ENCODE measurements around the gene ZNF358. TPM values are rescaled to one million over a fixed set of nuclear protein-coding genes. Genes with fewer than 3 reads are reported as not detected.

The ZNF358 gene
- polyA plus RNA-seq, 1 experiment: 43.9 TPM

- no peaks in the 10 kb centered on the region for H3K27me3 ChIP-seq (ENCODE audit: control insufficient read depth, insufficient read depth, low read length)
- POLR2A ChIA-PET: no interaction called here
These were observed 45.4 kb downstream of the ZNF358 start for GRCh38 chr19:7561325-7561724.

GRCh38 chr19:7562646-7563393, 46.9 kb downstream of the ZNF358 start:
- DNase-seq (ENCODE audit: low read depth): no peak
- Histone ChIP-seq H3K4me3 (ENCODE audit: low read depth, low read length) (no peak overlapping the region), H3K27me3 (ENCODE audit: control insufficient read depth, insufficient read depth, low read length) (no peaks in the 10 kb centered on the region), H3K36me3 (ENCODE audit: control insufficient read depth, insufficient read depth, low read length) (peaks cover 12% of the 10 kb centered on the region)
- TF ChIP-seq CTCF (IDR thresholded peaks at IDR 0.05; ENCODE audit: insufficient read depth, low read depth, low read length): no peak
- CTCF ChIA-PET: no interaction called here
- POLR2A ChIA-PET: interaction anchor here (0.6 kb wide), 1 partner anchor 7 kb away, joined by 3 read pairs; no protein-coding TSS in a partner anchor

More at GRCh38 chr19:7561325-7561724, 45.4 kb downstream of the ZNF358 start:
- DNase-seq (ENCODE audit: low read depth): no peak
- no peak overlapping the region for H3K4me3 ChIP-seq (ENCODE audit: low read depth, low read length)
- no peak for TF ChIP-seq CTCF (IDR thresholded peaks at IDR 0.05; ENCODE audit: insufficient read depth, low read depth, low read length)
- CTCF ChIA-PET: no interaction called here
- H3K36me3 ChIP-seq (ENCODE audit: control insufficient read depth, insufficient read depth, low read length): peaks cover 21% of the 10 kb centered on the region

DNA sequence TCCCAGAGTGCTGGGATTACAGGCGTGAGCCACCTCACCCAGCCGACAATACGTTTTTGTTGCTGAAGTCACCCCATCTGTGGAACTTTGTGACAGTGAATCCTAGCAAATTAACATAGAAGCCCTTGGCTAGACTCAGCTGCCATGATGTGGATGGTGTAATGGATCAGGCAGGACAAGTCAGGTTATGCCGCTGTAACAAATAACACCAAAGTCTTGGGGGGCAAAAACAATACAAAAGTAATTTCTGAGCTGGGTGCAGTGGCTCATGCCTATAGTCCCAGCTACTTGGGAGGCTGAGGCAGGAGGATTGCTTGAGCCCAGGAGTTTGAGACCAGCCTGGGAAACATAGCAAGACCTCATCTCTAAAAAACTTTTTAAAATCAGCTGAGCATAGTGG, 49.0 kb downstream of the ZNF358 start:
- peaks cover 5% of the 10 kb centered on the region for H3K36me3 ChIP-seq (ENCODE audit: control insufficient read depth, insufficient read depth, low read length)
- H3K27me3 ChIP-seq (ENCODE audit: control insufficient read depth, insufficient read depth, low read length): no peaks in the 10 kb centered on the region
- ChIA-PET CTCF (interaction anchor here (1.6 to 3.2 kb wide), 4 partner anchors 116 to 235 kb away, joined by 6 to 20 read pairs (median 12); partner anchors contain the start of gene TRAPPC5), POLR2A (no interaction called here)
- no peak overlapping the region for H3K4me3 ChIP-seq (ENCODE audit: low read depth, low read length)
- no peak for DNase-seq (ENCODE audit: low read depth)
- no peak for TF ChIP-seq CTCF (IDR thresholded peaks at IDR 0.05; ENCODE audit: insufficient read depth, low read depth, low read length)

GRCh38 chr19:7565332-7565731, 49.4 kb downstream of the ZNF358 start:
- ChIA-PET POLR2A (no interaction called here), CTCF (interaction anchor here (2.8 to 3.2 kb wide), 3 partner anchors 115 to 234 kb away, joined by 12 to 20 read pairs (median 13); partner anchors contain the start of gene TRAPPC5)
- DNase-seq (ENCODE audit: low read depth): no peak
- Histone ChIP-seq H3K4me3 (ENCODE audit: low read depth, low read length) (no peak overlapping the region), H3K27me3 (ENCODE audit: control insufficient read depth, insufficient read depth, low read length) (no peaks in the 10 kb centered on the region), H3K36me3 (ENCODE audit: control insufficient read depth, insufficient read depth, low read length) (peaks cover 4% of the 10 kb centered on the region)
- no peak for TF ChIP-seq CTCF (IDR thresholded peaks at IDR 0.05; ENCODE audit: insufficient read depth, low read depth, low read length)

Small RNA genes lying within 50 kb of the gene (small RNA-seq; reads per million reads assigned to genes)
- not detected for gene AC008878.2 (ENCODE audit: insufficient read length, low read depth, low replicate concordance)

Other genes with a start within 250 kb of the ZNF358 start
- gene INSR, start 221.7 kb upstream of the ZNF358 start, polyA plus RNA-seq (2011; rRNA removed): 4.1 and 5.7 TPM in 2 replicates
- 8.6 and 12.7 TPM in 2 replicates for gene ARHGEF18, start 167.2 kb upstream of the ZNF358 start, polyA plus RNA-seq (2011; rRNA removed)
- 1.9 and 3.8 TPM in 2 replicates for gene PEX11G, start 27.1 kb upstream of the ZNF358 start, polyA plus RNA-seq (2011; rRNA removed)
- 24.6 and 50.6 TPM in 2 replicates for gene MCOLN1, start 6.5 kb downstream of the ZNF358 start, polyA plus RNA-seq (2011; rRNA removed)
- gene PNPLA6, start 19.6 kb downstream of the ZNF358 start, polyA plus RNA-seq (2011; rRNA removed): 17.2 and 55.1 TPM in 2 replicates
- not detected in 2 replicates for gene CAMSAP3, start 79.8 kb downstream of the ZNF358 start, polyA plus RNA-seq (2011; rRNA removed)
- gene XAB2, start 113.4 kb downstream of the ZNF358 start, polyA plus RNA-seq (2011; rRNA removed): 20.7 and 39.8 TPM in 2 replicates
- gene PET100, start 113.7 kb downstream of the ZNF358 start, polyA plus RNA-seq (2011; rRNA removed): 8.9 and 28.5 TPM in 2 replicates
- gene PCP2, start 117.6 kb downstream of the ZNF358 start, polyA plus RNA-seq (2011; rRNA removed): not detected in 2 replicates
- gene STXBP2, start 121.0 kb downstream of the ZNF358 start, polyA plus RNA-seq (2011; rRNA removed): 28.6 and 39.4 TPM in 2 replicates
- gene RETN, start 152.9 kb downstream of the ZNF358 start, polyA plus RNA-seq (2011; rRNA removed): not detected in 2 replicates
- gene MCEMP1, start 161.0 kb downstream of the ZNF358 start, polyA plus RNA-seq (2011; rRNA removed): not detected in 2 replicates
- gene TRAPPC5, start 164.7 kb downstream of the ZNF358 start, polyA plus RNA-seq (2011; rRNA removed): 59.7 and 85.1 TPM in 2 replicates
- not detected in 2 replicates for gene FCER2, start 186.0 kb downstream of the ZNF358 start, polyA plus RNA-seq (2011; rRNA removed)
- gene CLEC4G, start 216.0 kb downstream of the ZNF358 start, polyA plus RNA-seq (2011; rRNA removed): not detected in 2 replicates
- gene CD209, start 231.4 kb downstream of the ZNF358 start, polyA plus RNA-seq (2011; rRNA removed): not detected in 2 replicates
- gene CLEC4M, start 247.1 kb downstream of the ZNF358 start, polyA plus RNA-seq (2011; rRNA removed): not detected in 2 replicates

Measured in BJ (cell line).